ENCODE data around the gene IGFLR1.
A peak's percentile ranks its signal among the peaks of the same experiment; 100 is the strongest.

GRCh38 chr19:35745328-35746086 lies 3.3 kb upstream of the IGFLR1 start, which contains the start of the genes PSENEN and U2AF1L4:
- TF ChIP-seq CTCF (IDR thresholded peaks at IDR 0.05) (peak in 2 of 7 experiments; percentile 32 to 36), POLR2A (IDR thresholded peaks at IDR 0.05) (peak in 1 of 3 donors; percentile 63)
